Amniotic epithelial cell (primary cell): Measurements from ENCODE around the gene VRK1.

Experiments used
- DNase-seq: peaks from one replicate; pipeline ENCODE4 v3.0.0-alpha.2; 2010; ENCODE audit warnings: low read depth

The VRK1 gene

GRCh38 chr14:96922986-96923385, 125.8 kb downstream of the VRK1 start:
- DNase-seq = no peak

GRCh38 chr14:96925422-96925821, 128.2 kb downstream of the VRK1 start:
- DNase-seq = no peak

- DNase-seq = no peak
Observed at GRCh38 chr14:96926001-96926400, 128.8 kb downstream of the VRK1 start.

- DNase-seq = no peak
Observed at GRCh38 chr14:96928779-96929380, 131.7 kb downstream of the VRK1 start.

- no peak for DNase-seq
Observed at GRCh38 chr14:96929950-96930349, 132.8 kb downstream of the VRK1 start.

GRCh38 chr14:96930526-96930925, 133.3 kb downstream of the VRK1 start:
- DNase-seq = no peak
